Right ventricle myocardium superior (tissue), 1 donor: ENCODE results near the gene NUDT22. TPM values are rescaled to one million over a fixed set of nuclear protein-coding genes. Genes with fewer than 3 reads are reported as not detected.

Experiments
- ATAC-seq: fragments of 200-7000 bp; cut with Tn5 transposase; one replicate; pipeline ENCODE4 v1.9.1; 2020; ENCODE audit warnings: mild to moderate bottlenecking; ENCODE audit not compliant: poor library complexity
- DNase-seq: peaks from one replicate; pipeline ENCODE4 v3.0.0-alpha.2; 2020
- intact Hi-C: fragments of 100-400 bp; cut with DNase I; formaldehyde crosslinking; loops from one replicate; pipeline ENCODE4 v1.11.2; 2022
- long read RNA-seq: library from polyadenylated mRNA; unstranded; transcript quantifications from one replicate; pipeline ENCODE4 v2.0.0, GENCODE V29; 2021
- total RNA-seq: library from RNA; stranded (reverse); fragmentation: NEBNext Ultra II Directional; extraction: Animal tissue kit (Norgen Biotek cat#: 25700); gene quantifications from one replicate; pipeline ENCODE4 v1.2.1, GENCODE V29; 2021
- donor health status: DM: no; HTN: yes; CAD: no; lungs with severe emphysema.

The NUDT22 gene, protein sequence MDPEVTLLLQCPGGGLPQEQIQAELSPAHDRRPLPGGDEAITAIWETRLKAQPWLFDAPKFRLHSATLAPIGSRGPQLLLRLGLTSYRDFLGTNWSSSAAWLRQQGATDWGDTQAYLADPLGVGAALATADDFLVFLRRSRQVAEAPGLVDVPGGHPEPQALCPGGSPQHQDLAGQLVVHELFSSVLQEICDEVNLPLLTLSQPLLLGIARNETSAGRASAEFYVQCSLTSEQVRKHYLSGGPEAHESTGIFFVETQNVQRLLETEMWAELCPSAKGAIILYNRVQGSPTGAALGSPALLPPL
- 60.8 TPM for total RNA-seq
- long read RNA-seq, transcript NUDT22-201 (6 exons, 1,094 nt), result major isoform, 49 of 103 reads
- long read RNA-seq, transcript NUDT22-204 (5 exons, 986 nt), result minor isoform, 11 of 103 reads
- long read RNA-seq, partial matches to known transcripts, result 25 of 103 reads
- long read RNA-seq, other reads (novel, unspliced or antisense), result 17 of 103 reads

DNA sequence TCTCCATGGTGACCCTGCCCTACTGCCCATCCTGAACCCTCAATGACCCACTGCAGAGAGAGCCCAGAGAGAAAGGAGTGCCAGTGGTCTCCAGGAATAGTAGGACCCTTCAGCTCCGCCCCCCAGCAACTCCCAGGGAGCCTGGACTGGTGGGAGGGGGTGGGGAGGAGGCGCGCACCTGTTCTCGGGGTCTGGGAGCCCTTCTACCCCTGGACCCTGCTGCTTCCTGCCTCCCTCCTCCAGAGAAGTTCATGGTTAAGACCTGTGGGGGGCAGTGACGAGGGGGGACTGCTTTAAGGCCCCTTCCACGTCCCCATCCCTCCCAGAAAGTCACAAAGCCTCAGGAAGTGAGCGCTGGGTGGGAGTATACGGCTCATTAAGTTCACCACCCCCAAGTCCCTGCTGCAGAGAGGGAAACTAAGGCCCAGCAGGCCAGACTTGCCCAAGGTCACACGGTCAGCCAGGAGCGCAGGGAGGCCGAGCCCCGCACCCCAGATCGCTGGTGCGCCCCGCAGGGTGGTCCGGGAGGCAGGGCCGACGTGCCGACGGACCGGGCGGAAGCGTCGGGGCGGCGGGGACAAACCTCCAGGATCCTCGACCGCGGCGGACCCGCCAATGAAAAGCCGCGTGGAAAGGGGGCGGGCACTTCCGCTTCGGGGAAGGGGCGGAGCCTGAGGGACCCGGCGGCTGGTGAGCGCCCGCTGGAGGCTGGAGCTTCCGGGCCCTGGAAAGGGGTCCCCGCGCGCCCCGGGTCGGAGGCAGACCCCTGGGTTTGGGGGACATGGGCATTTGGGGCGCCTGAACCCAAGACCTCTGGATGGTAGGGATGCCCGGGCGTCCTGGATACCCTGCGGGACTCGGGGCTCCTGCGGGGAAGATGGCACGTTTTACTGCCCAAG, at the start of gene NUDT22, which contains the start of gene TRPT1:
Gene NUDT22 (plus strand): TSS at position 667 of the 899 bp plus-strand sequence. CDS start 379 bp downstream, outside the sequence.
Gene TRPT1 (minus strand): TSS at position 579 of the 899 bp plus-strand sequence. CDS start 326 bp downstream, at position 253.
- ATAC-seq, result peak; percentile 84
- intact Hi-C loops, result no loop called here
- peak; percentile 94 for DNase-seq

- intact Hi-C loops, result no loop called here
- DNase-seq, result no peak
- no peak for ATAC-seq
Measured at GRCh38 chr11:64176751-64177150, 49.3 kb upstream of the NUDT22 start.

DNA sequence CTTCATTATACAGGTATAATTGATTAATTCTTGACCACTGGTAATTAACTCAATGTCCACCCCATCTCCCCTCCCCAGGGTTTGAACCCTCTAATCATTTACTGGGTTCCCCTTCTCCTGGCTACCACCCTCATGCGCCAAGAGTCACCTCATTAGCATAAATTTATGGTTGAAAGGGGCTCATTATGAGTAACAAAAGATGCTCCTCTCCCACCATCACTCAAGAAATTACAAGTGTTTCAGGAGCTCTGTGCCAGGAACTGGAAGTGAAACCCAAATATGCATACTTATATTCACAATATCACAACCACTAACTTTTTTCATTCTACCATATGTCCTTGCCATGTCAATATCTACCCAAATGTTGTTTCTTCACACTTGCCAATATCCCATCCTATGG, 47.9 kb upstream of the NUDT22 start:
- ATAC-seq (no peak), DNase-seq (no peak)
- intact Hi-C loops, result no loop called here

- intact Hi-C loops, result no loop called here
- ATAC-seq, result no peak
- no peak for DNase-seq
Measured at GRCh38 chr11:64178951-64179639, 47.0 kb upstream of the NUDT22 start.

- no peak for ATAC-seq
- DNase-seq, result no peak
- intact Hi-C loops, result no loop called here
Measured at GRCh38 chr11:64180891-64181290, 45.2 kb upstream of the NUDT22 start.

DNA sequence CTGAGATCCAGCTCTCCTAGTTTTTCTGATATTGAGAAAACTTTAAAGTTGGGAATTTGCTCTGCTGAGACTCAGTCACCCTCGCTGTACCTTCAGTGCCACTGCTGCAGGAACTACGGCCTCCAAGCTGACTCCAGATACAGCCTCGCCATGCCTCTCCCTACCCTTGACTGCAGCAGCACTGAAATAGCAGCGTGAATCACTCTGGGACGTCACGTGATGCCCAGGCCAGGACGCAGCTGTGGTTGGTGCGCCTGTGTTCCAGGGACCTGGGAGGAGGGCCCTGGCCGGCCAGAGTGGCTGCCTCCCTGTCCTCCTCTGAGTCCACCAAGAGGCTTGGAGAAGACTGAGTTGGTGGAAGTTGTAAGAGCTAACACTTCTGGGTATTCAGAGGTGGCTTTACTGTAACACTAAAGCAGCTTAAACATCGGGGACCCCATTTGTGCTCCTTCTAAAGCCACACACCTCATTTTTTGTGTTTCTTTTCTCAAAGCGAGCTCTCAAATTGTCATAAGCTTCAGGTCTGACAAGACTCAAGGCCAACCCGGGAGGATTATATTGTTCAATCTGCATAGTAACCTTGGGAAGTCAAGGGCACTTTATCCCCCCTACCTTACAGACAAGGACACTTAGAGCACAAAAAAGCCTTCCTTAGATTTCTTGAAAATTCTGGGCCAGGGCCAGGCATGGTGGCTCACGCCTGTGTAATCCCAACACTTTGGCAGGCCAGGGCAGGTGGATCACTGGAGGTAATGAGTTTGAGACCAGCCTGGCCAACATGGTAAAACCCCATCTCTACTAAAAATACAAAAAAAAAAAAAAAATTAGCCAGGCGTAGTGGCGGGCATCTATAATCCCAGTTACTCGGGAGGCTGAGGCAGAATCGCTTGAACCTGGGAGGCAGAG, 44.3 kb upstream of the NUDT22 start:
- DNase-seq (peak; percentile 95), ATAC-seq (peak; percentile 75)
- intact Hi-C loops, result no loop called here

- no peak for DNase-seq
- no peak for ATAC-seq
- intact Hi-C loops, result no loop called here
Measured at GRCh38 chr11:64183890-64184289, 42.2 kb upstream of the NUDT22 start.

GRCh38 chr11:64185175-64185692, 40.8 kb upstream of the NUDT22 start:
- peak; percentile 92 for DNase-seq
- intact Hi-C loops, result no loop called here
- ATAC-seq, result peak; percentile 60

GRCh38 chr11:64185693-64186491, 40.2 kb upstream of the NUDT22 start, which contains the start of gene STIP1:
TSS of gene STIP1 (plus strand) at chr11:64186171. CDS start at chr11:64186262, 91 bp downstream.
- intact Hi-C loops, result no loop called here
- DNase-seq (peak; percentile 99), ATAC-seq (peak; percentile 89)

GRCh38 chr11:64186492-64187165, 39.4 kb upstream of the NUDT22 start:
- intact Hi-C loops, result no loop called here
- DNase-seq (no peak), ATAC-seq (no peak)

DNA sequence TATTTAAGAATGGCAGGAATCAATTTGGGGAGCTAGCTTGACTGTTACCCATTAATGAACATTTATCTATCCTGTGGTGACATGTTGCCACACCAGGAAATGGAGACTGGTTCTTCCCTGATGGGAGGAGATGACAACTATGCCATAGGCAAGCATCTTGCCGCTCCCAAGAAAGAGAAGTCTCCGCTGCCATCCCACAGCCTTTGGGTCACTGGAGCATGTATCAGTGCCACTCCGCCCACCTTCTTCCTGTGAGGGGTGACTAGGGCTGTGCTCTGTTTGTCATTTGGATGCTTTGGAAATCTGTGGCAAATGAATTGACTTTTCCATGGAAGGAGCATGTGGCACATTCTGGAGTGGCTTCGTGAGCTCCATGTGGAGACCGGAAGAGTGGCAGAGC, 33.6 kb upstream of the NUDT22 start:
- intact Hi-C loops, result no loop called here
- no peak for DNase-seq
- ATAC-seq, result no peak

- intact Hi-C loops, result no loop called here
- ATAC-seq (no peak), DNase-seq (no peak)
Measured at GRCh38 chr11:64196626-64197025, 29.4 kb upstream of the NUDT22 start.

DNA sequence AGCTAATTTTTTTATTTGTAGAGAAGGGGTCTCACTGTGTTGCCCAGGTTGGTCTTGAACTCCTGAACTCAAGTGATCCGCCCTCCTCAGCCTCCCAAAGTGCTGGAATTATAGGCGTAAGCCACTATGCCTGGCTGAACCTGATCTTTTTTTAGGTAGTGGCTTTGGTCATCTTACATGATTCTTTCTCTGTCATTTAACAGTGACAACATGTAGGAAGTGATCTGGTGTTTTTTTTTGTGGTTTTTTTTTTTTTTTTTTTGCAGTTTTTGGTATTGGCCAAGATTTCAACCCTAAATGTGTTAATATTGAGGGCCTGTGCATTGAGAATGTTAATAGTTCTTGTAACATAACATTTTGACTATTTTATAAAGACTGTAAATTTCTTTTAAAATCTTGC, 27.6 kb upstream of the NUDT22 start:
- intact Hi-C loops, result no loop called here
- ATAC-seq (no peak), DNase-seq (no peak)

DNA sequence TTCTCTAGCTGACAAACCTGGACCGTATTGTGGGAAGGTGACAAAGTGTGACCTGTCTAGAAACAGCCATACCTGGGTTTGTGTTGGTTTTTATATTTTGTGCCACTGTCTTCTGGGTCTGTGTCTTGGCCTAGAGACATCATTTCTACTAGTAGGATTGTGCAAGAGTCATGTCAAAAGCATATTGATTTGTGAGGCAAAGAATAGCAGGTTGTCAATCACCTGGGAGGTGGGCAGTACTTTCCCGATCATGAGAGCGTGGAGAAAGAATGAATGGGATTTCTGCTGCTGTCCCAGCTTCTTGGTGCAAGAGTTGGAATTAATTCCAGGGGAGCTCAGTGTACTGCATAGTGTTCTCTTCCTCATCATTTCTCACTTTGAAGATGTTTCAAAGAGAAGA, 24.5 kb upstream of the NUDT22 start:
- intact Hi-C loops, result loop anchor here (5.0 kb wide), 1 partner anchor 101 kb away; the partner anchor contains the start of gene CATSPERZ
- DNase-seq (no peak), ATAC-seq (no peak)

GRCh38 chr11:64202992-64203391, 23.1 kb upstream of the NUDT22 start:
- DNase-seq (no peak), ATAC-seq (no peak)
- intact Hi-C loops, result loop anchor here (5.0 kb wide), 1 partner anchor 99 kb away; the partner anchor contains the start of gene CATSPERZ
